Ishikawa (cell line): ENCODE measurements around the gene TFE3.

Source experiments
- CEBPB ChIP-seq: IDR thresholded peaks from 2 replicates; pipeline ENCODE4 v1.6.1; 2012
- EP300 ChIP-seq: IDR thresholded peaks from 2 replicates; pipeline ENCODE4 v1.6.1; 2012; ENCODE audit warnings: borderline replicate concordance
- RAD21 ChIP-seq: IDR thresholded peaks from 2 replicates; pipeline ENCODE4 v1.6.1; 2012; ENCODE audit warnings: low read depth
- TF ChIP-seq, protein P1 (sequence below): IDR thresholded peaks from 2 replicates; pipeline ENCODE4 v1.6.1; 2012

DNA sequence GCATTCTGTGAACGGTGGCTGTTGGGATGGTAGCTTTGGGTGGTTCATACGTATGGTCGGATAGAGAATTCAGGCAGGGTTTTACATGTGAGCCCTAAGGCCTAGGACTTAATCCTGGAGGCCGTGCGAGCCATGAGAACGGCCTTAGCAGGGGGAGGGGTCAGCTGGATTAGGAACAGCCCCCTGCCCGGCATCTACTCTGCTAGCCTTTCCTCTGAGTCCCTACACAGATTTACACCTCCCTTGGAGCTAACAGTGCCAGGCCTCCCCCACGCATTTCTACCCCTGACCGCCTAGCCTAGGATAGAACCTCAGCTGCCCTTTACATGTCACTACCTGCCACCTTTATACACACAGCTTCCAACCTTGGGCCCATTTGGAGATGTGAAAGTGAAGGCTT is 23.5 kb upstream of the TFE3 start:
- TF ChIP-seq EP300 (no peak), CEBPB (no peak), RAD21 (no peak)
- TF ChIP-seq, protein P1, sequence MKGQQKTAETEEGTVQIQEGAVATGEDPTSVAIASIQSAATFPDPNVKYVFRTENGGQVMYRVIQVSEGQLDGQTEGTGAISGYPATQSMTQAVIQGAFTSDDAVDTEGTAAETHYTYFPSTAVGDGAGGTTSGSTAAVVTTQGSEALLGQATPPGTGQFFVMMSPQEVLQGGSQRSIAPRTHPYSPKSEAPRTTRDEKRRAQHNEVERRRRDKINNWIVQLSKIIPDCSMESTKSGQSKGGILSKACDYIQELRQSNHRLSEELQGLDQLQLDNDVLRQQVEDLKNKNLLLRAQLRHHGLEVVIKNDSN, result no peak
